Measurements from ENCODE around the gene CCDC183.
"Not testable (repeated sequence)": the region's sequence is repeated elsewhere in the genome, so short reads cannot be mapped to it uniquely, and the experiment has no call there.

The CCDC183 gene

GRCh38 chr9:136785565-136786355 is 10.4 kb upstream of the CCDC183 start:
- not testable (repeated sequence) for DNase-seq (ENCODE audit: low read depth)

- no peak for DNase-seq (ENCODE audit: low read depth)
Measured at GRCh38 chr9:136786451-136786850, 9.7 kb upstream of the CCDC183 start.

DNA sequence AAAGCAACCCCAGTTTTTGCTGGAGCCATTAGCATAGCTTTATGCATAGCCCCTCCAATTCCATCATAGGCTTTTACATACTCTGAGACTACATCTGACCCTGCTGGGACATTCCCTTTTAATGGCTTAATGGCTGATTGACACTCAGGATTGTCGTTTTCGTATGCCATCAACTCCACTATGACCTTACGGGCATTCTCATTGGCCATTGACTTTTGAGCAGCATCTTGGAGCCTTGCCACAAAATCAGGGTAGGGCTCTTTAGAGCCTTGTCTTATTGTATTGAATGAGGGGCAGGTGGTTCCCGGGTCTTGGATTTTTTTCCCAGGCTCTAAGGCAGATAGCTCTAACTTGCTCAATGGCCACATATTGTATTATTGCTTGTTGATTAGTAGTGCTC is 9.2 kb upstream of the CCDC183 start:
- DNase-seq (ENCODE audit: low read depth) = not testable (repeated sequence)

- DNase-seq (ENCODE audit: low read depth) = peak; percentile 45
Measured at GRCh38 chr9:136787690-136788400, 8.3 kb upstream of the CCDC183 start.

DNA sequence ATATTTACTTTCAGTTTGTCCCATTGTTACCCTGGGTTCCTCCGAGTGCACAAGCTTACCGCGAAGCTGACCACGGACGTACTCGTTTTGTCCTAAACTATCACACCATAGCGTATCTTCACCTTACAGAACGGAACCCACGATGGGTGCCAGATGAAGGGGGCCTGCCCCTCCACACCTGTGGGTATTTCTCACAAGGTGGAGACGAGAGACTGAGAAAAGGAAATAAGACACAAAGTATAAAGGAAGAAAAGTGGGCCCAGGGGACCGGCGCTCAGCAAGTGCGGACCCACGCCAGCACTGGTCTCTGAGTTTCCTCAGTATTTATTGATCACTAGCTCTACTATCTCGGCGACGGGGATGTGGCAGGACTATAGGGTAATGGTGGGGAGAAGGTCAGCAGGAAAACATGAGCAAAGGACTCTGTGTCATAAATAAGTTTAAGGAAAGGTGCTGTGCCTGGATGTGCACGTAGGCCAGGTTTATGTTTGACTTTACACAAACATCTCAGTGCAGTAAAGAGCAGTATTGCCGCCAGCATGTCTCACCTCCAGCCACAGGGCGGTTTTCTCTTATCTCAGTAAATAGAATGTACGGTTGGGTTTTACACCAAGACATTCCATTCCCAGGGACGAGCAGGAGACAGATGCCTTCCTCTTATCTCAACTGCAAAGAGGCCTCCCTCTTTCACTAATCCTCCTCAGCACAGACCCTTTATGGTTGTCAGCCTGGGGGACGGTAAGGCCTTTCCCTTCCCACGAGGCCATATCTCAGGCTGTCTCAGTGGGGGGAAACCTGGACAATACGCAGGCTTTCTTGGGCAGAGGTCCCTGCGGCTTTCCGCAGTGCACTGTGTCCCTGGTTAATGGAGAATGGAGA is 7.3 kb upstream of the CCDC183 start:
- not testable (repeated sequence) for DNase-seq (ENCODE audit: low read depth)

GRCh38 chr9:136789523-136789937 is 6.6 kb upstream of the CCDC183 start:
- no peak for DNase-seq (ENCODE audit: low read depth)

DNA sequence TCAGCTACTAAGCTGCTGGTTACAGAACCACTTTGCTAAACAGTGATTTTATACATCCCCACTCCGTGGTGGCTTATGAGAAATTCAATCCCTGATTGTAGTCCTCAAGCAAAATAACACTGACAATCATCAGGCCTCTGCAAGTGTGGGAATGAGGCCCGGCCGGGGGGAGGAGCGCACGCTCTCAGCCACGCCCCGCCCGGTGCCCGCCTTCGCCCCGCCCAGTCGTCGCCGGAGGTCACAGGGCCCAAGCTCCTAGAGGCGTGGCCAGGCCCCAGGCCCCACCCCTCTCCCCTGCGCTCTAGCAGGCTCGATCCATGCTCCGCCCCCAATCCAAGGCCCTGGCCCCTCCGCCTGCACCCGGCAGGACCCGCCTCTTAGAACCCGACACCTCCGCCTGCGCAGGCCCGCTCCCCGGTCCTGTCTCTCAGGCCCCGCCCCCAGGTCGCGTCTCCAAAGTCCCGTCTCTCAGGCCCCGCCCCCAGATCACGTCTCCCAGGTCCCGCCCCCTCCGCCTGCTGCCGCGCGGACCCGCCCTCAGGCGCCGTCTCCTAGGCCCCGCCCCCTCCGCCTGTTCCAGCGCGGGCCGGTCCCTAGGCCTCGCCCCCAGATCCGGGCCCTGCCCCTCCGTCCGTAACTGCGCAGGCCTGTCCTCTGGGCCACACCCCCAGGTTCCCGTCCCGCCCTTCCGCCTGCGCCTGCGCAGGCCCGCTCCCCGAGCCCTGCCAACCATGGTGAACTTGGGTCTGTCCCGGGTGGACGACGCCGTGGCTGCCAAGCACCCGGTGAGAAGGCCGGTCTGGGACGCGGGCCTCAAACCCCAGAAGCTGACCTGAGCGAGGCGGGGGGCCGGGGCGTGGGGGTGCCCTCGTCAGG is 5.3 kb upstream of the CCDC183 start, which contains the start of gene TMEM141:
TMEM141 (plus strand) TSS at position 705 of the 876 bp plus-strand sequence; CDS start at position 732, 27 bp downstream.
- DNase-seq (ENCODE audit: low read depth) = peak; percentile 99

GRCh38 chr9:136791516-136792276 is 4.4 kb upstream of the CCDC183 start:
- peak; percentile 39 for DNase-seq (ENCODE audit: low read depth)

- no peak for DNase-seq (ENCODE audit: low read depth)
Measured at GRCh38 chr9:136792321-136793085, 3.6 kb upstream of the CCDC183 start.

GRCh38 chr9:136793086-136793946 is 2.8 kb upstream of the CCDC183 start:
- DNase-seq (ENCODE audit: low read depth) = no peak

DNA sequence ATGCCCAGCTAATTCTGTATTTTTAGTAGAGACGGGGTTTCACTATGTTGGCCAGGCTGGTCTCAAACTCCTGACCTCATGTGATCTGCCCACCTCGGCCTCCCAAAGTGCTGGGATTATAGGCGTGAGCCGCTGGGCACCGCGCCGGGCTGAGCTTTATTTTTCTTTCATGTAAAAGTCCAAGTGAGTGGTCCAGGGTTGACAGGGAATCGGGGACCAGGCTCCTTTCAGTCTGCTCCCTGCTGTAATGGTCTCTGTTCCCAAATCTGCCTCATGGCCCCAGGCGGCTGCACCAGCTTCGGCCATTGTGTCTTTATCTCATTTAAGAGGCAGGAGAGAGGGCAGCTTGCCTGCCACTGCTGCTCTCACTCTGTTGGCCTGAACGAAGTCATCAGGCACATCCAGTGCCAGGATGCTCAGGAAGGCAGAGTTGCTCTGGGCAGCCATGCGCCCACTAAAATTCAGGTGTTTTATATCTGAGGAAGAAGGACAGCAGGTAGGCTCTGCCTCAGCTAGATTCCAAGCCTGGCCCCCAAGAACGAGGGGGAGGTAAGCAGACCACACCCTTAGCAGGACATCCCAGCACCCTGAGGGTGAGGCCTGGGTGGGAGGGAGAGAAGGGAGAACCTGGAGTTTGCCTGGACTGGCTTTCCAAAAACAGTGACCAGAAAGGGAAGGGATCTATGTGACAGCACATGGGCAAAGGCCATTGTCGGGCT is 1.7 kb upstream of the CCDC183 start:
- no peak for DNase-seq (ENCODE audit: low read depth)

DNA sequence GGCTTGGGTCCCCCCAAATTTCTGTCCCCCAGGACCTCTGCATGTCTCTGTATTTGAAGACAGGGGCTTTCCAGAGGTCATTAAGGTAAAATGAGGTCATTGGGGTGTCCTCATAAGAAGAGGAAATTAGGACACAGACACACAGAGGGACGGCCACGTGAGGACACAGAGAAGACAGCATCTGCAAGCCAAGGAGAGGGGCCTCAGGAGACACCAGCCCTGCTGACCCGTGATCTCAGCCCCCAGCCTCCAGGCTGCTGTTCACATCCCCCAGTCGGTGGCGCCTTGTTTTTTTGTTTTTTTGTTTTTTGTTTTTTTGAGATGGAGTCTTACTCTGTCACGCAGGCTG is 1.2 kb upstream of the CCDC183 start:
- DNase-seq (ENCODE audit: low read depth) = no peak

- not testable (repeated sequence) for DNase-seq (ENCODE audit: low read depth)
Measured at GRCh38 chr9:136796775-136797347, 723 bp downstream of the CCDC183 start.

DNA sequence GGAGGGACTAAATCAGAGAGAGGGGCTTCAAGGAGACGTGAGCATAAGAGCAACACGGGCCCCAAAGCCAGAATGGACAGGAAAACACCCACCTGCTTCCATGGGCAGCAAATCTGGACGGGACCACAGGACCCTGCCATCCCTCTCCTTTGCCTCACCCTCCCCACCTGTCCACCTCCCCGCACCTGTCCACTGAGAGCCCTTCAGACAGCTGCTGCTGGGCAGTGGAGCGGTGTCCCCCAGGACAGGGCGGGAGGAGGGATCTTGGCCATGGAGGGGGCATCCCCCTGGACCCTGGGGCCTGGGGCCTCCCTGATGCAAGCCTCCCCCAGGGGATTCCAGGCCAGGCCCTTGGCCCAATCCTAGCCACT is 2.6 kb downstream of the CCDC183 start:
- DNase-seq (ENCODE audit: low read depth) = no peak

GRCh38 chr9:136799079-136799853 is 3.1 kb downstream of the CCDC183 start:
- DNase-seq (ENCODE audit: low read depth) = no peak

GRCh38 chr9:136799854-136800657 is 3.9 kb downstream of the CCDC183 start:
- DNase-seq (ENCODE audit: low read depth) = peak; percentile 84

Measured in stimulated activated CD8-positive, alpha-beta memory T cell treated with anti-CD3 and anti-CD28 coated beads, Interleukin-15, amount 100 ng/mL, for 1 hour (primary cell).